DND-41 (cell line): ENCODE measurements around the gene ITPR2.

ENCODE experiments used
- EZH2 ChIP-seq: IDR thresholded peaks from 3 replicates; pipeline ENCODE4 v1.6.1; 2012; ENCODE audit warnings: borderline replicate concordance, low read depth, mild to moderate bottlenecking, moderate library complexity, low read length, inconsistent platforms; ENCODE audit not compliant: severe bottlenecking
- TF ChIP-seq, protein P1 (sequence below): IDR thresholded peaks from 2 replicates; pipeline ENCODE4 v1.5.1; 2012; ENCODE audit warnings: borderline replicate concordance, low read length, moderate library complexity, mild to moderate bottlenecking; ENCODE audit not compliant: poor library complexity, severe bottlenecking; ENCODE audit errors: extremely low read depth

- TF ChIP-seq, protein P1, sequence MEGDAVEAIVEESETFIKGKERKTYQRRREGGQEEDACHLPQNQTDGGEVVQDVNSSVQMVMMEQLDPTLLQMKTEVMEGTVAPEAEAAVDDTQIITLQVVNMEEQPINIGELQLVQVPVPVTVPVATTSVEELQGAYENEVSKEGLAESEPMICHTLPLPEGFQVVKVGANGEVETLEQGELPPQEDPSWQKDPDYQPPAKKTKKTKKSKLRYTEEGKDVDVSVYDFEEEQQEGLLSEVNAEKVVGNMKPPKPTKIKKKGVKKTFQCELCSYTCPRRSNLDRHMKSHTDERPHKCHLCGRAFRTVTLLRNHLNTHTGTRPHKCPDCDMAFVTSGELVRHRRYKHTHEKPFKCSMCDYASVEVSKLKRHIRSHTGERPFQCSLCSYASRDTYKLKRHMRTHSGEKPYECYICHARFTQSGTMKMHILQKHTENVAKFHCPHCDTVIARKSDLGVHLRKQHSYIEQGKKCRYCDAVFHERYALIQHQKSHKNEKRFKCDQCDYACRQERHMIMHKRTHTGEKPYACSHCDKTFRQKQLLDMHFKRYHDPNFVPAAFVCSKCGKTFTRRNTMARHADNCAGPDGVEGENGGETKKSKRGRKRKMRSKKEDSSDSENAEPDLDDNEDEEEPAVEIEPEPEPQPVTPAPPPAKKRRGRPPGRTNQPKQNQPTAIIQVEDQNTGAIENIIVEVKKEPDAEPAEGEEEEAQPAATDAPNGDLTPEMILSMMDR = no peak
- no peak for TF ChIP-seq EZH2
Measured at GRCh38 chr12:26380897-26381296, 452.1 kb downstream of the ITPR2 start.
